NCI-H226 (cell line): ENCODE data around the gene GPRC5B.

Experiments
- DNase-seq: peaks from one replicate; pipeline ENCODE4 v3.0.0-alpha.2; 2015

GPRC5B gene

DNA sequence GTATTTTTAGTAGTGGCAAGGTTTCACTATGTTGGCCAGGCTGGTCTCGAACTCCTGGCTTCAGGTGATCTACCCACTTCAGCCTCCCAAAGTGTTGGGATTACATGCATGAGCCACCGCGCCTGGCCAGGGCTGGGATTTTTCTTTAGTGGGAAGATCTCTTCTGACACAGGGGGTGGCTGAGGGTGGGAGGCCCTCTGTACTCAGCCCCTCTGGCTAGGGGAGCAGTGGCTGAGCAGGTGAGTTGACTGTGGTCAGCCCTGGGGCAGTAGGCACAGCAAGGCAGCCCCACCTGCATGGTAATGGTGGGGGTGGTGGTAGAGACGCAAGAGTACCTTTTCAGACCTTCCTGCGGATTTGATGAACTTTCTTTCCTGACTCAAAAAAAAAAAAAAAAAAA lies 12.3 kb upstream of the GPRC5B start:
- no peak for DNase-seq

DNA sequence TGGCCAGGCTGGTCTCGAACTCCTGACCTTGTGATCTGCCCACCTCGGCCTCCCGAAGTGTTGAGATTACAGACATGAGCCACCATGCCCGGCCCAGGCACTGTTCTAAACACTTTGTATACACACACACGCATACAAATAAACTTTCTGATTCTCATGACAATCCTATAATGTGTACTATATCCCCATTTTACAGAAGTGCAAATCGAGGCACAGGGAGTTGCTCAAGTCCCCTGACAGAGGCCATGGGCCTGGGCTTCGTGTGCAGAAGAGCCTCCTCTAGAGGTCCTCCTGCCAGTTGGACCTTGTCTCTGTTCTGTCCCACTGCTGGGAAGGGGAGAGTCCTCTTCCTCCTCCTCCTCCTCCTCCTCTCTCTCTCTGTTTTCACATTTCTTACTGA lies 9.9 kb upstream of the GPRC5B start:
- DNase-seq = no peak

DNA sequence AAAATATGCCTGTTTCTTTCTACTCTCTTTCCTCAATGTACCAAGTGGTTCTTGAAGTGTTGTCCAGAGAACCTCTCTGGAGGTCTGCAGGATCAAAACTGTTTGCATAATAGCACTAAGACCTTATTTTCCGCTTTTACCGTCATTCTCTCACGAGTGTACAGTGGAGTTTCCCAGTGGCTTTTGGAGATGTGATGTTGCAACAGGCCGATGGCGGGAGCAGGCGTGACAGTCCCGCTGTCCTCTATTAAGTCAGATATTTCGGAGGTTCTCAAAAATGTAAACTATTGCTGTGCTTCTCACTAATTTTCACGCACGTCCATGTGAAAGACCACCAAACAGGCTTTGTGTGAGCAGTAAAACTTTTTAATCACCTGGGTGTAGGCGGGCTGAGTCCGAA lies 8.3 kb upstream of the GPRC5B start:
- no peak for DNase-seq

DNA sequence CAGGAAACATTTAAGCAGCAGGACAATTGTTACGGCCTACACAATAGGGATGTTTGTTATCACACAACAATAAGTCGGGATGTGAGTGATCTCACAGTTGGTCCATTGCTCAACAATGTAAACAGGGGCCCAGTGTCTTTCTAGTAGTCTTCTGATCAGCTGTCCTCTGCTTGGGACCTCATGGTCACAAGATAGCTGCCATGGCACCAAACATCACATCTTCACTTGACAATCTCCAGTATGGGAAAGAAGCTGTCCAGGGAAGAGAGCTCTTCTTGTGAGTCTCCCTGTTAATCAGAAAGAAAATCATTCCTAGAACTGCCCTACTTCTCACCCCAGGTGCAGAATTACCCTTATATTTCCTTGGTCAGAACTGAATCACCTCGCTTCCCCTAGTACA lies 6.3 kb upstream of the GPRC5B start:
- no peak for DNase-seq

DNA sequence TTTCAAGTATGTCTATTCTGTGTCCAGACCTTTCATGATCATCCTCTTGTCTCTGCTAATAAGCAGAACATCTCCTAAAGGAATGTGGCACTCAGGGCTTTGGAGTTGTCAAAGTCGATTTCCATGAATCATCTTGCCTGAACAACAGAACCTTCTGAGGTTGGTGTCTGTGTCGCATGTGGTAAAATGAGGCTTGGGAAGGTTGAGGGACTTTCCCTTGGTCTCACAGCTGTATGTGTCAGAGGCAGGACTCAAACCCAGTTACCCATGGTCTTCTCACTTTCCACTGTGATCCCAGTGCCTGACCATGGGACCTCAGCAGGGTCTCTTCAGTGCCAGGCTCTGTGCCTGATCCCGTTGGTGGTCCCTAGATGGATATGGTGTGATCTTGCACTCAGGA lies 4.2 kb upstream of the GPRC5B start:
- DNase-seq = no peak

DNA sequence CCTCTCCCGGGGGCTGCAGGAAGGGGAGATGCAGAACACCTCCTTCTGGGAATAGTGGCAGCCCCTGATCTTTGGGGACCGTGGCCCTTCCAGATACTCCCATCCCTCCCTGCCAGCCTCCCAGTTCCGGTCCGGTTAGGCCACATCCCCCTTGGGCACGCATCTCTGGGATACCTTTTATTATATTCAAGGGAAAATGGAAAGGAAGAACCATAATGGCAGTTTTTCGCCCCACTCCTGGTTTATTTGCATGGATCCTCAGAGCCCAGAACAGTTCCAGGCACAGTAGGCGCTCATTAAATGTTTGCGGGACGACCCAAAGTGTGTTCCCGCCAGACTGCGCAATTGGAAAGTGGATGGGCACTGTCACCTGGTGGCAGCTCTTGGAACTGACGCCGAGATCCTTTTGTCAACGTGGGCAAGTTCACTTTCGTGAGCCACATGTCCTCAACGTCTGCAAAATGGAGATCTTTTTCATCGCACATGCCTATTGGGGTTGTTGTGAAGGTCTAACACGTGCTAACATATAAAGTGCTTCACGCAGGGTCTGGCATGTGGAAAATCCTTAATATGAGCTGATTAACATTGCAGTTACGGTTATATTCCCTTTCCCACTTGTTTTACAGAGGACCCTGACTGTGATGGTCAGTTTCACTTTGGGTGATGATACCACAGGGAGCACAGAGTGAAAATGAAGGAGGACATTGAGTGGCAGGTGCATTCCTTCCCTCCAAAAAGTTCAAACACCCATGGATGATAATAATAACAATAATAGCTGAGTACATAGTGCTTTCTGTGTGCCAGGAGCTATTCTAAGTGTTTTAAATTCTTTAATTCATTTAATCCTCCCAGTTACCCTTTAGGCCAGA lies 1.7 kb upstream of the GPRC5B start:
- peak; percentile 48 for DNase-seq

DNA sequence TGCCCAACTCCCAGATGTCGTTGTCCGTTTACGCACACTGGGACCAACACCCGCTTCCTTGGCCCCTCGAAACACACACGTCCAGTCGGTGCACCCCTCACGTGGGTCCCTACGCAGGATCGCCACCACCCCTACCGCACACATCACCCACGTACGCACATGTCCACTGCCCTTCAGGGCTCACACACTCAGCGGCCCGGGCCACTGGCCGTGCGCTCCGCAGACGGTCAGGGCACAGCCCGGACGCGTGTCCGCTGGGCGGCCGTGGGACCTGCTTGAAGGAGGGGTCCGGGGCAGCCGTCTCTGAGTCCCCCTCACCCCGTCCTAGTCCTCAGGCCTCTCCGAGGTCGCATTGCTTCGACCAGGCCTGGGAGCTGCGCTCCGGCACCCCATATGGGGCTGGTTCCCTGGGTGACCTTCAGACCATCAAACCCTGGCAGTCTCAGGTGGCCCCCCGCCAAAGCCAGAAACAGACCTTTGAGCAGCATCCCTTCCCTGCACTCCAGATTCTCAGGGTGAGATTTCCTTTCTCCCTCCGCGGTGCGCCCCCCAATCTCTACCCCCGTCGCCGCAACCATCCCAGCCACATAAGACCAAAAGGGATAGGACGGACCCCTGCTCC lies 914 bp upstream of the GPRC5B start:
- no peak for DNase-seq

DNA sequence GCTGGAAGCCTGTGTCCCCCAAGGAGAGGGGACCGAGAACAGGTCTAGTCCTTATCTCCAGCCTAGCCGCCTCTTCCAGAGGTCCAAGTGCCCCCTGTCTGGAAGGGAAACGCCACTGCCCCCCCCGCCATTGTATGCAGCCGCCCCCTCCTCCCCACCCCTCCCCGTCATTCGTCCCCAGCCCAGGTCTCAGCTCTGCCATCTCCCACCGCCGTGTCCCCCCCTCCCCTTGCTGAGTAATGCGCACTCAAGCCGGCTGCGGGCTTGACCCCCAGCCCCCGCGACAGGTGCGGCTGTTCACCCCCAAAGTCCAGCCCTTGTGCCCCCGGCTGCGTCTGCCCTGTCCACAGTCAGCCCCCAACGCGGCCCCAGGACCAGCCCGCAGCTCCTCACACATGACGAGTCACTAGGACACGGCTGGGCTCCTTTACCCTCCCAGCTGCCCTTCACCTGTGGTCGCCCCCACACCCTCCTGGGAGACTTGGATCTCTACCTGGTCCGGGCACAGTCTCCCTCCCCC lies 622 bp downstream of the GPRC5B start:
- DNase-seq = no peak

DNA sequence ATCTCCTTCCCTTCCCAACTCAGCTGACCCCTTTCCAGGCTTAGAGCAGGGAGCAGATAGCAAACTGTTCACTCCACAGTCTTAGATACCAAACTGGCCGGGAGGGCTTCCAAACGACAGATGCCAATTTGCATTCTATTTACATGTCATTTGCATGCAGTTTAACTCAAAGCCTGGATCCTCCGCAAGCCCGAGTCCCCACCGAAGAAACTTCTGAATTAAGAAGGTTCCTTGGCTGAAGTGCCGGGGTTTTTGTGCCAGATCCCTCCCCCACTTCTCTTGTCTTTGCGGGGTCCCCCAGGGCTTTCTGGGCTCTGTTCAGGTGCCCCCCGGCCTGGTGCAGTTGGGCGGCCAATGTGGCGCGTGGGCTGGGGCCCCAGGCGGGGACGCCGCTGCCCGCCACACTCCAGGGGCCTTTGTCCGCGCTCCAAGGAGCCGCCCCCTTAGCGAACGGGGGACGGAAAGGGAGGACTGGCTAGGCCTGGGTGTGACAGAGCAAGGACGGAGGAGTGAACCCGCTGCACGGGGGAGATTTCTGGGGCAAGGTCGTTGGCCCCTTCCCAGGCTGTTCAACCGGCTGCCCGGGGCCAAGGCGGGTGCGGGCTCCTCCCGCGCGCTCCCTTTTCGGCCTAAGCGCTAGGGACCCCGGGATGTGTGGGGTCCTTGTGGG lies 1.2 kb downstream of the GPRC5B start:
- peak; percentile 27 for DNase-seq

DNA sequence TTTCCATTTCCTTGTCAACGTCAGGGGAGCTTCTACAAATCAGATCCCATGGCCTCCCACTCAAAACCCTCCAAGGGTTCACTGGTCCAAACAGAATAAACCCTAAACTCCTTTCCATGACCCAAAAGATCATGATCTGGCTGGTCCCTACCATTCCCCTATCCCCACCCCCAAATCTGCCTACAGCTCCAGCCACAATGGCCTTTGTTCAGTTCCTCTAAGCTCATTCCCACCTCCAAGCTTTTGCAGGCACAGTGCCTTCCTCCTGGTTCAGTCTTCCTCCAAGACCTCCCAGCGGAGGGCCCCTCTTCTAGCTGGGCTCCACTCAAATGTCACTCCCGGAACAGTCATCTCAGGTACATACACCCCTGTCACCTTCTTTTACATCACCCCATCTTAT lies 2.0 kb downstream of the GPRC5B start:
- no peak for DNase-seq

DNA sequence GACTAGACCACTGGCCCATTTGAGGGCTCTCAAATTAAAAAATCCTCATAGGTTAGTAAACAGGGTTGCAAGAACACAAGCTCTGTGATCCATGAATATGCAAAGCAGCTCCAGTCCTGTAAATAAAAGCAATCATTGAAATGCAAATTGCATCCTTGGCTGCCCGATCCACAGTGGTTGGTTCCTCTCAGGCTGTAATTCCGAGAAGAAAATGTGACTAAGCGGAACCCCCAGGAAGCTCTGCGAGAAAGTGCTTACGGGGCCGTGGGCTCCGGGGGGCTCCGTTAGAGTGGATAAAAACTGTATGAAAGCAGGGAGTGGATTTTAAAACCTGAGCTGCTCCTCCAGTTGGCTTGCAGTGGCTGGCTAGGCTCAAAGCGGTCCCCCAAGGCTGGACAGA lies 2.5 kb downstream of the GPRC5B start:
- DNase-seq = no peak

DNA sequence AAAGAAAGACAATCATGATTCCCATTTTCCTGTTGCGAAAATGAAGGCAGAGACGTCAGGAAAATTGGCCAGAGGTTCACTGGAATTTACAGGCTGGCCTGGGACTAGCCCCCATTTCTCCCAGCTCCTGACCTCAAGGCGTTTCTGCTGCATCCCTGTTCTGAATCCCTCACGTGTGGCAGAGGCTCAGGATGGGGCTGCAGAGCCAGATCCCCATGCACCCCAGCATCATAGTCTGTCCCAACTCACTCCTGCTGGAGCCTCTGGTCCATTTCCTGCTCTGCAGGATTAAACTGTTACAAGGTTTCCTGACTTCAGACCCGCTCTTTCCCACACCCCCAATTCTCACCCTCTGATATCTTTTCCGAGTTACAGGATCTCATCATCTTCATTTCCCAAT lies 2.9 kb downstream of the GPRC5B start:
- no peak for DNase-seq

DNA sequence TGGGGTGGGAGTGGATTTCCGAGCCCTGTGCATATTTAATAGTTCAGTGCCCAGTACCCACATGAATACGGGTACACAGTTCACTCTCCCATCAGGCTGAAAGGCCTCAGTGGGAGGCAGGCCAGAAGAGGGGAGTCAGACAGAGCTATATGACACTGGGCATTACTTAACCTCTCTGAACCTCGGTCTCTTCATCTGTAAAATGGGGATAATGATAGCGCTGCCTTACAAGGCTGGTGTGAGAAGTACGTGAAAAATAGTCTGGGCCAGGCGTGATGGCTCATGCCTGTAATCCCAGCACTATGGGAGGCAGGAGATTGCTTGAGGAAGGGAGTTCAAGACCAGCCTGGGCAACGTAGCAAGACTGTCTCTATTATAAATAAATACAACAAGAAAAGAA lies 3.6 kb downstream of the GPRC5B start:
- no peak for DNase-seq

DNA sequence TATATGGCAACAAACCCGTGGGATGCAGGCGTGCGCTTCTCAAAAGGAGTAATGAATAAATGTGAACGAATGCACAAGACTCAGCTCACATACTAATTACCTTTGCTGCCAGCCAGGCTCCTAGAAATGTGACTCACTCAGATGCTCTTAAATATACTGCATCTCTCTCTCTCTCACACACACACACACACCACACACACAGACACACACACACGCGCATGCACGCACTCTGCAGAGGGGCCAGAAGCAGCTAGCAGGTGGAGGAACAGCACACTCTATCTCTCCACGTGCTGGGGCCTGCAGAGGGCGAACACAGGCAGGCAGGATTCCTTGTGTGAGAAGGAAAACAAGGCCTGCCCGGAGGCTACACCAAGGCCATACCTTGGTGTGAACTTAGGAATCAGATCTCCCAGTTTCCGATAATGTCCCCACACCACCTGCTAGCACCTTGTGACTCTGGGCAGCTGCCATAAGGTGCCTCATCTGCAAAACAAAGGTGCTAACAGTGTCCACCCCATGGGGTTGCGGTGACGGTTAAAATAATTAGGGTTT lies 5.3 kb downstream of the GPRC5B start:
- peak; percentile 21 for DNase-seq

DNA sequence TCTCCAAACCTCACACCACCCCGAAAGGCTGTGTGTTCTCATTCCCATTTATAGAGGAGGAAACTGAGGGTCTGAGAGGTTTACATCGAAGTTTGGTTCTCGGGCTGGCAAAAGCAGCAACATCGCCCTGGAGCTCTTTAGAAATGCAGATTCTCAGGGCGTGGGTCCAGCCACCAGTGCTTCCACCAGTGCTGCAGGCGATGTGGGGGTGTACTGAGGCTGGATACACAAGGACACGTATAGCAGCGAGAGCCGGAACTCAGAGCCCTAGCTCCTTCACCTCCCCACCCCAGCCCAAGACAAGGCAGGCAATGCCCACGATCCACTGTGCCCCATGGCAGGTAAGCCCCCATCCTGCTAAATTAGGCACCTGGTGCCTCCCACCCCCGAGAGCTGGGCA lies 5.9 kb downstream of the GPRC5B start:
- no peak for DNase-seq

DNA sequence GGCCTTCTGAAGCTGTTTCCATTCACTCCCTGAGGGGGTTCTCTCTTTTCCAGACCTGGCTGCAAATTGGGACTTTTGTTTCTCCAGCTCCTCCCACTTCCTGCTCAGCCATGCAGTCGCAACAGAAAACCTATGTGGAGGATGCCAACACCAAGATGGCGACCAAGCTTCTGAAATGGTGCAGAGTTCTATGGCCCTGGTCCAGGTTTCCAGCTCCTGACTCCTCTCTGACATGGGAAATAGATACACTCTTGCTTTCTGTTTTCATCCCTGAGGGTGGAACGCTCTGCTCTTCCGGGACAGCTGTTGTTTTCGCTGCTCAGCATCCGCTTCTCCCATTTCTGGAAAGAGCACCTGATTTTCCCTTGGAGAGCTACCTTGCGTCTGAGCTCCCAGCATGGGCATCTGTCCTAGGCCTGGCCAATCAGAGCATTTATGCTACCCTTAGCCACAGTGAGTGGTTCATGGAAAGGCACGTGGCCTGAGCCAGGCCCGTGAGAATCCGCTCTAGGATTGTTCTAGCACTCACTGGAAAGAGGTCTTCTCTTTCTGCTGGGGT lies 8.1 kb downstream of the GPRC5B start:
- no peak for DNase-seq

DNA sequence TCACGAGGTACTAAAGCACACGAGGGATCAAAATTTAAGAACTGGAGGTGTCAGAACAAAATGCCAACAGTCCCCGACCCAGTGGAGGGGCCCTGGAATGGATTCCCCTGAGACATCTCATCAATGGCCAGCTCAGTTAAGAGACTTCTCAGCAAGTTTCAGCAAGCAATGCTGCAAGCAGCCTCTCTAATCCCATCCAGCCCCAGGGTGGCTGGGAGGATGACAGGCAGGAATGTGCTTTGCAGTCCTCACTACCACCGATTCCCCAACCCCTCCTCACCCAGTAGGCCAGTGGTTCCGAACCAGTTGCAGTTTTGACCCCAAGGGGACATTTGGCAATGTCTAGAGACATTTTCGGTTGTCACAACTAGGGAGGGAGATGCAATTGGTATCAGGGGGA lies 8.7 kb downstream of the GPRC5B start:
- no peak for DNase-seq

DNA sequence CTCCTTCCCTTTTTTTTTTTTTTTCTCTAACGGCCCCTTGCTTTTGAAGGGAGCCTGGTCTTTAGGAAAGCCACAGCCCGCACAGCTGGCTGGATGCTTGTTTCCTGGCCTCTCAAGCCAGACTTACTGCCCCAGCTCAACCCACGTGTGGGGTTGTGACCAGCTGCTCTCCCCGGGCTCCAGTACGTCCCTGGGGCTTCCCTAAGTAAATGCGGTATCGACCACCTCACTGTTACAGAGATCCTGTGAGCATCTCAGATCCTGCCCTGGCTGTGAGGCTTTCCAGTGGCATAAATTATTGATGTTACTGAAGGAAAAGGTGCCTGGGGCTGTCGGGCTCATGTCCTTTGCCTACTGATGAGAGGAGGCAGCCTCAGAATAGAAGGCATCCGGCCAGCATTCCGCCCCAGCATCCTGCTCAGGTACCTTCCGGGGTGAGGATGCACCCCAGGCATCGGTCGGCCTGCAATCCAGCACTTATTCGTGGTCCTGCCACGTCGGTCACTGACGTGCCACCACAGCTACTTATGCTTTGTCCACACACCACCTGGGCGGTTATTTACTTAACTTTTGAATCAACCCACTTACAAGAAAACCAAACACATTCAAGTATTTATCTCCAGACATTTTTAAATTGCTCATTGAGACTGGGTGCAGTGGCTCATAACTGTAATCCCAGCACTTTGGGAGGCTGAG lies 9.6 kb downstream of the GPRC5B start:
- no peak for DNase-seq

DNA sequence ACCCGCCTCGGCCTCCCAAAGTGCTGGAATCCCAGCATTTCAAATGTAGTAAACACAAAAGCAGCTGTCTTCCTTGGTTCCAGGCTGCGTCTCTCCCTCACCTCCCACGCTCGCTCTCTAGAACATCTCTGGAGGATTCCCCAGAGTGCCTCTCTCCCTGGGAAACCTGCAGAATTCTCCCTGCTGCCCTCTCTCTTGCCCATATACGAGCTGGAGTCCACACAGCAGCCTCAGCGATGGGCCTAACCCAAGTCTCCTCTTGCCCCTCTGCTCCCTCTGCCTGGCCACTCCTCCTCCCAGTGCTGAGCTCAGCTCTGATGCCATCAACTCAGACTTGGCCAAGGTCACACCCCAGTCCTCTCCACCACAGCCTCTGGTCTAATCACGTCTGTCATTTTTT lies 10.6 kb downstream of the GPRC5B start:
- no peak for DNase-seq

DNA sequence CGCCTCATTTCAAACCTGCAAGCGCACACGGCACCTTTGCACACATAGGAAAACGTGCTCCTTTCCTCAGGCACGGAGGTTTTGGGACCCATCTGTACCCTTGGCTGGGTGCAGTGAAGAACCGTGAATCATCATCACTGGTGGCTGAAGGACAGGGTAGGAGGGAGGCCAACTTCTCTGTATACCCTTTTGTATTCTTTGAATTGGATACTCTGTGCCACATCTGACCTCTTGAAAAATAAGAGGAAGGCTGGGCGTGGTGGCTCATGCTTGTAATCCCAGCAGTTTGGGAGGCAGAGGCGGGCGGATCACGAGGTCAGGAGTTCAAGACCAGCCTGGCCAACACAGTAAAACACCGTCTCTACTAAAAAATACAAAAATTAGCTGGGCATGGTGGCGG lies 11.7 kb downstream of the GPRC5B start:
- no peak for DNase-seq

DNA sequence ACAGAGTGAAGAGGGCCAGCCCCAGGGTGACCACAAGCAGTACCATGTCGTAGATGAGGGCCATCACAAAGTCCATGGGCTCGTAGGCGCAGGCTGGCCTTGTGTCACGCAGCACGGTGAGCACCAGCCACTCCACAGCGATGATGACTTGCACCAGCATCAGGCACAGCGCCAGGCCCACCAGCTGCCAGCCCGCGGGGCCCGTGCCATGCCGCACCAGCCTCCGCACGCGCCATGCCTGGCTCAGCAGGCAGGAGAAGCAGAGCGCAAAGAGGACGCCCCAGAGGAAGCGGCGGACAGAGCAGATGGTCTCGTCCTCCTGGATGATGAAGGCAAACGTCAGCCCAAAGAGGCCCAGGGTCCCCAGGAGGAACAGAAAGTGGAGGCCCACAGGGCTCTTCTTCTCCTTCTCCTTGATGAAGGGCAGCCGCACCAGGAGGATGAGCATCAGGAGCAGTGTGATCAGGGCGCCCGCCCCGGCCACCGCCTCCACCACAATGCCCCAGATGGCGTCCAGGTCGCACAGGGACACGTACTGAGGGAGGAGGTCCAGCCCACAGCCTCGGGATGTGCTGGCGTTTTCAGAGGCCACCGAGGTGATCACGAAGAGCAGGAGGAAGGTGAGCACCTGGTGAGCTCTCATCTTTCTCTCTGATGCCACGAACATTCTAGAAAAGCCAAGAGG lies 12.3 kb downstream of the GPRC5B start:
- no peak for DNase-seq

DNA sequence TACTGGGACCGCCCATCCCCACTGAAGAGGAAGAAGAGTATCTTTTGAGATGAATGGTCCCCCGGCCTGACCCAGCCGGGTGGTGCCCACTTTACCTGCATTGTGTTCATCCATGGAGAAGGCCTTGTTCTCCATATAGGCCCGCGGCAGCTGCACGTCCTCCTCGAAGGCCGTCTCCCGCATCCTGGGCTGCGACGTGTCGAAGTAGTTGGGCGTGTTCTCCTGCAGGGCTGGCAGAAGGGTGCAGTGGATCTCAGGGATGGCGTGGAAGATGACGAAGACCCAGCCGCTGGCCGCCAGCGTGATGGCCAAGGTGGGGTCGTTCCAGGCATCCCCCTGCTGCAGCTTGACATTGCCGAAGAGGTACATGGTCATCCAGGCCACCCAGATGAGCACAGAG lies 12.9 kb downstream of the GPRC5B start:
- no peak for DNase-seq
